Liver (tissue), 9 donors: ENCODE results near the gene HS3ST3B1. TPM values are rescaled to one million over a fixed set of nuclear protein-coding genes. Genes with fewer than 3 reads are reported as not detected.

Experiments
- DNase-seq: peaks from one replicate; pipeline ENCODE4 v3.0.0-alpha.2; 2017; ENCODE audit warnings: low spot score
- H3K27ac ChIP-seq, 2 donors: one replicate each; pipeline ENCODE4 v1.7.0; 2013; ENCODE audit warnings: inconsistent platforms in 2 of 2, low read length in 2 of 2, control low read depth in 1 of 2, low read depth in 1 of 2, mild to moderate bottlenecking in 1 of 2
- H3K27me3 ChIP-seq, 4 donors: one replicate each; pipeline versions ENCODE4 v1.6.1 to v1.7.0; 2013; ENCODE audit warnings: low read length in 3 of 4, inconsistent platforms in 1 of 4, mild to moderate bottlenecking in 1 of 4, moderate library complexity in 1 of 4; ENCODE audit not compliant: control insufficient read depth in 4 of 4, insufficient read depth in 4 of 4
- H3K36me3 ChIP-seq, 4 donors: one replicate each; pipeline versions ENCODE4 v1.6.1 to v1.7.0; 2013; ENCODE audit warnings: low read length in 3 of 4, mild to moderate bottlenecking in 3 of 4, low read depth in 1 of 4, moderate library complexity in 1 of 4; ENCODE audit not compliant: control insufficient read depth in 4 of 4, insufficient read depth in 3 of 4
- H3K4me1 ChIP-seq, 4 donors: one replicate each; pipeline versions ENCODE4 v1.6.1 to v1.7.0; 2013; ENCODE audit warnings: low read length in 3 of 4, mild to moderate bottlenecking in 3 of 4, moderate library complexity in 1 of 4; ENCODE audit not compliant: control insufficient read depth in 4 of 4, insufficient read depth in 4 of 4
- H3K4me3 ChIP-seq, 3 donors: one replicate each; pipeline versions ENCODE4 v1.6.1 to v1.7.0; 2013; ENCODE audit warnings: low read length in 3 of 3, control low read depth in 1 of 3, low read depth in 1 of 3, mild to moderate bottlenecking in 1 of 3
- H3K9ac ChIP-seq, 2 donors: one replicate each; pipeline ENCODE4 v1.7.0; 2013; ENCODE audit warnings: low read length in 2 of 2, mild to moderate bottlenecking in 2 of 2, moderate library complexity in 2 of 2, control low read depth in 1 of 2, low read depth in 1 of 2
- H3K9me3 ChIP-seq, 4 donors: one replicate each; pipeline versions ENCODE4 v1.6.1 to v1.7.0; 2013; ENCODE audit warnings: low read length in 3 of 4; ENCODE audit not compliant: control insufficient read depth in 4 of 4
- ATF3 ChIP-seq: IDR thresholded peaks from 2 replicates; pipeline ENCODE4 v1.6.1; 2016; ENCODE audit warnings: antibody characterized with exemption
- CTCF ChIP-seq: fragments of 150-350 bp; IDR thresholded peaks from 2 replicates; pipeline ENCODE4 v1.5.1; 2017; ENCODE audit warnings: improper control_type of control experiment, low read depth, low read length; ENCODE audit not compliant: missing input control
- EGR1 ChIP-seq, 2 donors: IDR thresholded peaks; 2 replicates each; pipeline ENCODE4 v1.6.1; 2016 to 2018; ENCODE audit warnings: antibody characterized with exemption in 2 of 2, low read depth in 2 of 2
- FOXA1 ChIP-seq: IDR thresholded peaks from 2 replicates; pipeline ENCODE4 v1.6.1; 2016; ENCODE audit warnings: antibody characterized with exemption
- FOXA2 ChIP-seq: IDR thresholded peaks from 2 replicates; pipeline ENCODE4 v1.6.1; 2016; ENCODE audit warnings: antibody characterized with exemption
- GABPA ChIP-seq, 2 donors: IDR thresholded peaks in 1 of 2; conservative IDR thresholded peaks in 1 of 2; 2 replicates each; pipeline ENCODE4 v1.6.1; 2016; ENCODE audit warnings: antibody characterized with exemption in 2 of 2, mild to moderate bottlenecking in 1 of 2, moderate library complexity in 1 of 2
- HNF4A ChIP-seq, 2 donors: conservative IDR thresholded peaks; 2 replicates each; pipeline ENCODE4 v1.6.1; 2016; ENCODE audit warnings: antibody characterized with exemption in 2 of 2, mild to moderate bottlenecking in 2 of 2
- HNF4G ChIP-seq: IDR thresholded peaks from 2 replicates; pipeline ENCODE4 v1.6.1; 2016; ENCODE audit warnings: antibody characterized with exemption
- JUND ChIP-seq, 2 donors: IDR thresholded peaks; 2 replicates each; pipeline ENCODE4 v1.6.1; 2016; ENCODE audit warnings: antibody characterized with exemption in 2 of 2
- MAX ChIP-seq: IDR thresholded peaks from 2 replicates; pipeline ENCODE4 v1.6.1; 2016; ENCODE audit warnings: antibody characterized with exemption
- NR2F2 ChIP-seq: IDR thresholded peaks from 2 replicates; pipeline ENCODE4 v1.6.1; 2016; ENCODE audit warnings: antibody characterized with exemption
- RAD21 ChIP-seq, 2 donors: IDR thresholded peaks; 2 replicates each; pipeline ENCODE4 v1.6.1; 2016; ENCODE audit warnings: antibody characterized with exemption in 2 of 2, mild to moderate bottlenecking in 2 of 2
- REST ChIP-seq: IDR thresholded peaks from 2 replicates; pipeline ENCODE4 v1.6.1; 2016; ENCODE audit warnings: antibody characterized with exemption, mild to moderate bottlenecking
- RXRA ChIP-seq, 2 donors: IDR thresholded peaks; 2 replicates each; pipeline ENCODE4 v1.6.1; 2017 to 2018; ENCODE audit warnings: antibody characterized with exemption in 2 of 2, mild to moderate bottlenecking in 1 of 2
- SP1 ChIP-seq: IDR thresholded peaks from 2 replicates; pipeline ENCODE4 v1.6.1; 2018; ENCODE audit warnings: antibody characterized with exemption, mild to moderate bottlenecking
- YY1 ChIP-seq: IDR thresholded peaks from 2 replicates; pipeline ENCODE4 v1.6.1; 2016; ENCODE audit warnings: antibody characterized with exemption, mild to moderate bottlenecking
- ZBTB33 ChIP-seq: IDR thresholded peaks from 2 replicates; pipeline ENCODE4 v1.6.1; 2016; ENCODE audit warnings: antibody characterized with exemption
- WGBS: extraction: QIAGEN DNeasy Blood & Tissue Kit; methylation state at CpG from one replicate; pipeline ENCODE4 v1.1.7; 2013; 5-methylcytosine and 5-hydroxymethylcytosine counted together
- polyA plus RNA-seq, 2 donors: library from polyadenylated mRNA; stranded (reverse) in 1 of 2; unstranded in 1 of 2; fragments of 200-250 nt in 1 of 2; fragments of >200 nt in 1 of 2; fragmentation: Nextera tagmentation in 1 of 2; extraction: Ambion mirVana in 1 of 2; gene quantifications; one replicate each; pipeline versions ENCODE4 v1.2.1 to v1.2.3, GENCODE V29; 2013 to 2015
- total RNA-seq, 2 donors: library from RNA; depleted of rRNA; stranded (reverse); fragments of >200 nt; gene quantifications; one replicate each; pipeline ENCODE4 v1.2.3, GENCODE V29; 2014
- donor health status: healthy.
- donor health status: healthy.
- donor health status: healthy.
- donor health status: healthy.
- donor health status: healthy.

Gene HS3ST3B1
- total and polyA plus RNA-seq, 4 donors, result 11.9 to 33.5 (median 22.4) TPM

GRCh38 chr17:14303343-14304221 is 2.7 kb downstream of the HS3ST3B1 start:
- Histone ChIP-seq H3K9ac (peak overlapping the region; percentile 78 to 91), H3K36me3 (no peaks in the 10 kb centered on the region), H3K4me3 (peak overlapping the region; percentile 84 to 90 (median 85)), H3K27me3 (no peaks in the 10 kb centered on the region), H3K4me1 (peaks cover 7 to 40% (median 27%) of the 10 kb centered on the region in 4 donors), H3K9me3 (no peaks in the 10 kb centered on the region), H3K27ac (peak overlapping the region; percentile 94 to 99)
- TF ChIP-seq NR2F2 (no peak), JUND (IDR thresholded peaks at IDR 0.05) (no peak), GABPA (IDR thresholded peaks at IDR 0.05 in 1 of 2, conservative IDR thresholded peaks at IDR 0.05 in 1 of 2) (no peak), ATF3 (no peak), REST (no peak), RAD21 (IDR thresholded peaks at IDR 0.05) (no peak)
- no peak for DNase-seq
- 12% methylated on average over 56 of the region's 56 CpGs for WGBS

GRCh38 chr17:14304222-14304772 is 3.4 kb downstream of the HS3ST3B1 start:
- no peak for DNase-seq
- Histone ChIP-seq H3K4me3 (peak overlapping the region; percentile 84 to 90 (median 85)), H3K4me1 (peaks cover 5 to 37% (median 28%) of the 10 kb centered on the region in 4 donors), H3K9ac (peak overlapping the region; percentile 33 to 78), H3K27ac (peak overlapping the region; percentile 94 to 99), H3K36me3 (no peaks in the 10 kb centered on the region), H3K9me3 (no peaks in the 10 kb centered on the region), H3K27me3 (no peaks in the 10 kb centered on the region)
- TF ChIP-seq RAD21 (IDR thresholded peaks at IDR 0.05) (peak; percentile 20 to 21), FOXA1 (no peak), REST (no peak), EGR1 (IDR thresholded peaks at IDR 0.05; ENCODE audit: low read depth in 2 of 2) (no peak), HNF4A (conservative IDR thresholded peaks at IDR 0.05) (peak; percentile 32 to 36), YY1 (peak; percentile 88), MAX (no peak), NR2F2 (no peak), FOXA2 (no peak), GABPA (IDR thresholded peaks at IDR 0.05 in 1 of 2, conservative IDR thresholded peaks at IDR 0.05 in 1 of 2) (no peak), SP1 (no peak), RXRA (IDR thresholded peaks at IDR 0.05) (peak; percentile 34 to 40), ZBTB33 (no peak), JUND (IDR thresholded peaks at IDR 0.05) (no peak), HNF4G (no peak), CTCF (no peak)
- WGBS, result 18% methylated on average over 21 of the region's 21 CpGs
